OCI-LY3 (cell line): ENCODE data around the gene NRP2.

ENCODE experiments used
- H2AFZ ChIP-seq: fragments of 200-600, 300-600 bp; shearing (Covaris generic); 2 replicates; pipeline ENCODE4 v1.6.0; 2014; ENCODE audit warnings: antibody characterized with exemption, low read depth, low read length
- H3K27ac ChIP-seq: fragments of 200-600, 300-600 bp; sonication (generic); 2 replicates; pipeline ENCODE4 v1.5.1; 2014; ENCODE audit warnings: mild to moderate bottlenecking, low read length, moderate library complexity, mixed read lengths
- H3K27me3 ChIP-seq: fragments of 200-600, 300-600 bp; sonication (generic); 2 replicates; pipeline ENCODE4 v1.6.1; 2014; ENCODE audit warnings: low read depth, low read length, mixed read lengths
- H3K36me3 ChIP-seq: fragments of 200-600, 300-600 bp; sonication (generic); replicated peaks from 2 replicates; pipeline ENCODE3; 2014; ENCODE audit warnings: low read depth, low read length, mixed read lengths
- H3K4me1 ChIP-seq: fragments of 300-600, 200-600 bp; sonication (generic); 2 replicates; pipeline ENCODE4 v1.6.1; 2014; ENCODE audit warnings: low read length, mixed read lengths
- H3K4me2 ChIP-seq: fragments of 200-600, 300-600 bp; sonication (generic); 2 replicates; pipeline ENCODE4 v1.6.1; 2014; ENCODE audit warnings: low read length, mixed read lengths
- H3K4me3 ChIP-seq: fragments of 300-600, 200-600 bp; sonication (generic); 2 replicates; pipeline ENCODE4 v1.5.1; 2014; ENCODE audit warnings: antibody characterized with exemption, mild to moderate bottlenecking, low read length, moderate library complexity
- H3K79me2 ChIP-seq: fragments of 300-600, 200-600 bp; shearing (Covaris generic); 2 replicates; pipeline ENCODE4 v1.6.1; 2014; ENCODE audit warnings: mild to moderate bottlenecking, low read length, mixed read lengths
- H3K9ac ChIP-seq: fragments of 300-600, 200-600 bp; shearing (Covaris generic); 2 replicates; pipeline ENCODE4 v1.6.0; 2014; ENCODE audit warnings: mild to moderate bottlenecking, low read length, moderate library complexity
- H3K9me3 ChIP-seq: fragments of 200-600, 300-600 bp; shearing (Covaris generic); 2 replicates; pipeline ENCODE4 v1.6.1; 2014; ENCODE audit warnings: low read length, mixed read lengths; ENCODE audit not compliant: insufficient read depth
- H4K20me1 ChIP-seq: fragments of 200-600, 300-600 bp; sonication (generic); 2 replicates; pipeline ENCODE4 v1.6.1; 2016; ENCODE audit warnings: low read length, mixed read lengths; ENCODE audit not compliant: insufficient read depth
- EZH2phosphoT487 ChIP-seq: fragments of 200-600 bp; shearing (Covaris generic); IDR thresholded peaks from 2 replicates; pipeline ENCODE4 v1.6.1; 2018; ENCODE audit warnings: antibody characterized with exemption, mixed run types, low read depth
- TF ChIP-seq, protein P1 (sequence below): fragments of 200-600, 300-600 bp; sonication (generic); IDR thresholded peaks from 2 replicates; pipeline ENCODE4 v1.5.1; 2014; ENCODE audit warnings: antibody characterized with exemption, low read length, low read depth

Gene NRP2

DNA sequence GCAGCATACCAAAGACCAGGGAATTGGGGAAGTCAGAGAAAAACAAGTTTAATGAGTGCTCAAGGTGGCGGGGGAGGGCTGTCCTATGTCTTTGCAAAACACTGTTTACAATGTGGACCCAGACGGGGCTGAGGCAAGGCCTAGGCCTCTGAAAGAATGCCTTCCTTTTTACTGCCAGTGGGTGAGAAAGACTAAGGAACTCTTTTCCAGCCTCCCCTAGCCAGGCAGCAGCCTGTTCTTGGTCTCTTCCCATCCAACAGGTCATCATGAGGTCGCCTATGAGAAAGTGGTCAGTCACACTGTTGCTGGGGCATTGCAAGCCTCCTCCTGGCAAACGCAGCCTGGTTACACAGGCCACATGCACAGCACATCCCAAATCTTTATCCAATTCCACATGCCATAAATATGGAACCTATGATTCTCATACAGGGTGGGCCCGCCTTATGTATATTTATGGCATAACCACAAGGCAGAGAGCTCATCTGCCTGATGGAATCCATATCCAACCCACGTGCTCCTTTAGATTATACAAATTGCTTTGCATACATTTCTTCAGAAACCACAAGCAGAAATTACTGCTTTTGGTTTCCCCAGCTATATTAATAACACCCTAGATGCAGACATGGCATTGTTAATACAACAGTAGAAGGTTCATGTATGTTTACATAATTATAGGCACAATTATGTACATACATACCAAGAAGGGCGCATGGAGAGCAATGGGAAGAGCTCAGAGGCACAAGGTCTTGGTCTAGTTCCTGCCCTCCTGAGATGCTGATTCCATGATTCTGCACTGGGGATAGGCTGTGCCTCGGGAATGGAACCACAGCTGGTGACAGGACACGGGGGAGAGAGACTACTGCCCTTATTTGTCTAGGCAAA is 48.6 kb downstream of the NRP2 start:
- no peaks in the 10 kb centered on the region for H3K79me2 ChIP-seq
- peaks cover 14% of the 10 kb centered on the region for H3K4me1 ChIP-seq
- H4K20me1 ChIP-seq, result no peaks in the 10 kb centered on the region
- no peak for TF ChIP-seq EZH2phosphoT487
- TF ChIP-seq, protein P1, sequence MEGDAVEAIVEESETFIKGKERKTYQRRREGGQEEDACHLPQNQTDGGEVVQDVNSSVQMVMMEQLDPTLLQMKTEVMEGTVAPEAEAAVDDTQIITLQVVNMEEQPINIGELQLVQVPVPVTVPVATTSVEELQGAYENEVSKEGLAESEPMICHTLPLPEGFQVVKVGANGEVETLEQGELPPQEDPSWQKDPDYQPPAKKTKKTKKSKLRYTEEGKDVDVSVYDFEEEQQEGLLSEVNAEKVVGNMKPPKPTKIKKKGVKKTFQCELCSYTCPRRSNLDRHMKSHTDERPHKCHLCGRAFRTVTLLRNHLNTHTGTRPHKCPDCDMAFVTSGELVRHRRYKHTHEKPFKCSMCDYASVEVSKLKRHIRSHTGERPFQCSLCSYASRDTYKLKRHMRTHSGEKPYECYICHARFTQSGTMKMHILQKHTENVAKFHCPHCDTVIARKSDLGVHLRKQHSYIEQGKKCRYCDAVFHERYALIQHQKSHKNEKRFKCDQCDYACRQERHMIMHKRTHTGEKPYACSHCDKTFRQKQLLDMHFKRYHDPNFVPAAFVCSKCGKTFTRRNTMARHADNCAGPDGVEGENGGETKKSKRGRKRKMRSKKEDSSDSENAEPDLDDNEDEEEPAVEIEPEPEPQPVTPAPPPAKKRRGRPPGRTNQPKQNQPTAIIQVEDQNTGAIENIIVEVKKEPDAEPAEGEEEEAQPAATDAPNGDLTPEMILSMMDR, result no peak
- H3K27ac ChIP-seq, result no peak overlapping the region
- H2AFZ ChIP-seq, result no peak overlapping the region
- H3K36me3 ChIP-seq, result no peaks in the 10 kb centered on the region
- H3K9ac ChIP-seq, result no peak overlapping the region
- no peaks in the 10 kb centered on the region for H3K9me3 ChIP-seq
- no peaks in the 10 kb centered on the region for H3K27me3 ChIP-seq
- H3K4me2 ChIP-seq, result peak overlapping the region; percentile 37
- no peak overlapping the region for H3K4me3 ChIP-seq

DNA sequence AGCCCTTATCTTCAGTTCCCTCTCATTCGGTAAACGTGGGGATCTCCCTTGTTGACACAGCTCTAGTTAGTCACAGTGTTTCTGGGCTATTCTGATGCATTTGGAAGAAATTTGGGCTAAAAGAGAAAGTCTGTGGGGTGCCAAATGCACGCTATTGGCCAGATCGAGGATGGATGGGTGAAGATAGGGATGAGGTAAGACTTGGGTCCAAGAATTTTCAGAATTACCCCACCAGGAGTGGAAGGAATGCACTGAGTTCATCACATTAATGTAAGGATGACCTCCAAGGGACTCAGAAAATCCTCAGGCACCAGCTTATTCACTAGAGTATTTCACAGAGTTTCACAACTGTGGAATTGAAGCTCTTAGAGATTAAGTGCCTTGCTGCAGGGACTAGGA is 49.3 kb downstream of the NRP2 start:
- Histone ChIP-seq H4K20me1 (no peaks in the 10 kb centered on the region), H3K4me3 (no peak overlapping the region), H3K27ac (no peak overlapping the region), H3K9ac (no peak overlapping the region), H2AFZ (no peak overlapping the region), H3K9me3 (no peaks in the 10 kb centered on the region), H3K79me2 (no peaks in the 10 kb centered on the region), H3K36me3 (no peaks in the 10 kb centered on the region), H3K27me3 (no peaks in the 10 kb centered on the region), H3K4me1 (peaks cover 14% of the 10 kb centered on the region), H3K4me2 (peak overlapping the region; percentile 37)
- TF ChIP-seq, protein P1, result no peak
- no peak for TF ChIP-seq EZH2phosphoT487

DNA sequence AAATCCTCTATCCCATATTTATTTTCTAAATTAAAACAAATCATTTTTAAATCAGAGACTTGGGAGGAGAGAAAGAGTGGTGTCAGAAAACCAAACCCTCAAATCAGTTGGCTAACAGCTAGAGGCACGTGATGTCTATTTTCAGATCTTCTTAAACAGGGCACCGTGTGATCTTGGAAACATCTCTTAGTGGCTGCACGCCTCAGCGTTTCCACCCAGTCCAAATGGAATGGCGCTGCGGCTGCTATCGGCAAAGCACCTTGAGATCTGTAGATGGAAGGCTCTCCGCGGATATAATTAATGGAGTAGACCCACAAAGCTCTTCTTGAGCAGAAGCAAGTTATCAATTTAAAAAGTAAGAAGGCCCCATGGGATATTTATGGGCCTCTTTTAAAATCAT is 50.0 kb downstream of the NRP2 start:
- no peak overlapping the region for H3K4me2 ChIP-seq
- no peaks in the 10 kb centered on the region for H3K79me2 ChIP-seq
- no peak overlapping the region for H3K9ac ChIP-seq
- H3K9me3 ChIP-seq, result no peaks in the 10 kb centered on the region
- H3K4me3 ChIP-seq, result no peak overlapping the region
- H3K36me3 ChIP-seq, result no peaks in the 10 kb centered on the region
- H4K20me1 ChIP-seq, result no peaks in the 10 kb centered on the region
- TF ChIP-seq EZH2phosphoT487, result no peak
- H3K4me1 ChIP-seq, result peaks cover 14% of the 10 kb centered on the region
- H3K27ac ChIP-seq, result no peak overlapping the region
- H3K27me3 ChIP-seq, result no peaks in the 10 kb centered on the region
- no peak overlapping the region for H2AFZ ChIP-seq

DNA sequence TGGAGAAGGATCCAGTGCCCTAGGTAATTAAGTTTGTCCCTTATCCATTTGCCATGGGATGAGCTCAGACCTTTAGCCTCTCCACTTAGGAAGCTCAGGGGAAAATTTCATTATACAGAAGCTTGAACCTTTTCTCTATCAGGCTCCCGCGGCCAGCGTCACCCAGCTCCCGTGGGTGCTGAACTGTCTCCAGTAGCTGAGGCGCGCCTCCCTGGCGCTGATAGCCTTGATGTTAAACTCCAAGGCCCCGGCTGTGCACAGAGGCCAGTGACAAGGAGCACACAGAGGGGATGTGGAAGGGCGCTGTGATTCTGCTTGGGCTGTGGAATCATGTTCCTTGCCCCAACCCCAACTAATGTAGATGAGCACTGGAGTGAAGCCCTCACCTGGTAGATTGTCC is 50.8 kb downstream of the NRP2 start:
- no peak overlapping the region for H3K4me2 ChIP-seq

More for the DNA sequence above, 50.8 kb downstream of the NRP2 start:
- peaks cover 14% of the 10 kb centered on the region for H3K4me1 ChIP-seq
- H4K20me1 ChIP-seq, result no peaks in the 10 kb centered on the region
- H2AFZ ChIP-seq, result no peak overlapping the region
- no peak overlapping the region for H3K9ac ChIP-seq
- H3K27me3 ChIP-seq, result no peaks in the 10 kb centered on the region
- no peaks in the 10 kb centered on the region for H3K79me2 ChIP-seq
- H3K9me3 ChIP-seq, result no peaks in the 10 kb centered on the region
- TF ChIP-seq, protein P1, result no peak
- TF ChIP-seq EZH2phosphoT487, result no peak
- H3K4me3 ChIP-seq, result no peak overlapping the region
- H3K27ac ChIP-seq, result no peak overlapping the region
- no peaks in the 10 kb centered on the region for H3K36me3 ChIP-seq
